Suprapubic skin (tissue), 4 donors: ENCODE results near the gene YY1.

ENCODE experiments used
- EP300 ChIP-seq: sonication (generic); formaldehyde crosslinking; IDR thresholded peaks from one replicate; pipeline ENCODE4 v1.6.1; 2017; ENCODE audit warnings: antibody characterized with exemption
- POLR2AphosphoS5 ChIP-seq, 3 donors: sonication (generic); formaldehyde crosslinking; IDR thresholded peaks; one replicate each; pipeline ENCODE4 v1.6.1; 2017; ENCODE audit warnings: antibody characterized with exemption in 3 of 3
- TF ChIP-seq, protein P1 (sequence below), 2 donors: fragments of 200-600 bp in 1 of 2; fragments of 450-650 bp in 1 of 2; sonication (generic) in 1 of 2; IDR thresholded peaks; one replicate each; pipeline ENCODE4 v1.5.1; 2016 to 2019; ENCODE audit warnings: antibody characterized with exemption in 2 of 2, mild to moderate bottlenecking in 1 of 2, moderate library complexity in 1 of 2

DNA sequence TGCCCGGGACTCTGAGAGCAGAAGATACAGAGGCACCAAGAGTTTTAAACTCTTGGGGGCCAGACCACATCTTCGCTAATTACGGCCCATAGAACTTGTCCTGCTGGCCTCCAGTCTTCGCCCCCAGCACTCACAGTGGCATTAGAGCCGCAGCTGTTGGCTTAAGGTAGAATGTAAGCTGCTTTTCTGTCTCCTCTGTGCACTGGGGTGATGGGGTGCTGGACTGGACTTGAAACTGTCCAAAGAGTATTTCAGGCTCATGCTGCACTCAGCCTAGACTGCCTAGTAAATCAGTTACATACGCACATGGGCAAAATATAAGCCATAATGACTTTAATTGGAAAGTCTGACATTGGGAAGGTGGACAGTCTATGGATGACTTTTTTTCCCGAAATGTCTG lies 29.0 kb downstream of the YY1 start:
- TF ChIP-seq, protein P1, sequence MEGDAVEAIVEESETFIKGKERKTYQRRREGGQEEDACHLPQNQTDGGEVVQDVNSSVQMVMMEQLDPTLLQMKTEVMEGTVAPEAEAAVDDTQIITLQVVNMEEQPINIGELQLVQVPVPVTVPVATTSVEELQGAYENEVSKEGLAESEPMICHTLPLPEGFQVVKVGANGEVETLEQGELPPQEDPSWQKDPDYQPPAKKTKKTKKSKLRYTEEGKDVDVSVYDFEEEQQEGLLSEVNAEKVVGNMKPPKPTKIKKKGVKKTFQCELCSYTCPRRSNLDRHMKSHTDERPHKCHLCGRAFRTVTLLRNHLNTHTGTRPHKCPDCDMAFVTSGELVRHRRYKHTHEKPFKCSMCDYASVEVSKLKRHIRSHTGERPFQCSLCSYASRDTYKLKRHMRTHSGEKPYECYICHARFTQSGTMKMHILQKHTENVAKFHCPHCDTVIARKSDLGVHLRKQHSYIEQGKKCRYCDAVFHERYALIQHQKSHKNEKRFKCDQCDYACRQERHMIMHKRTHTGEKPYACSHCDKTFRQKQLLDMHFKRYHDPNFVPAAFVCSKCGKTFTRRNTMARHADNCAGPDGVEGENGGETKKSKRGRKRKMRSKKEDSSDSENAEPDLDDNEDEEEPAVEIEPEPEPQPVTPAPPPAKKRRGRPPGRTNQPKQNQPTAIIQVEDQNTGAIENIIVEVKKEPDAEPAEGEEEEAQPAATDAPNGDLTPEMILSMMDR (IDR thresholded peaks at IDR 0.05), result no peak
- TF ChIP-seq EP300 (no peak), POLR2AphosphoS5 (IDR thresholded peaks at IDR 0.05) (no peak)
